ENCODE data around the gene PRAMEF11.
"Not testable (repeated sequence)": the region's sequence is repeated elsewhere in the genome, so short reads cannot be mapped to it uniquely, and the experiment has no call there.

- TF ChIP-seq CTCF (conservative IDR thresholded peaks at IDR 0.05); ZFX (IDR thresholded peaks at IDR 0.05): not testable (repeated sequence)
These were observed 46.5 kb downstream of the PRAMEF11 start for GRCh38 chr1:12784729-12785128.

All from C4-2B (cell line).